Measurements from ENCODE around the gene ASB11.
"Not testable (repeated sequence)": the region's sequence is repeated elsewhere in the genome, so short reads cannot be mapped to it uniquely, and the experiment has no call there.

Gene ASB11, protein sequence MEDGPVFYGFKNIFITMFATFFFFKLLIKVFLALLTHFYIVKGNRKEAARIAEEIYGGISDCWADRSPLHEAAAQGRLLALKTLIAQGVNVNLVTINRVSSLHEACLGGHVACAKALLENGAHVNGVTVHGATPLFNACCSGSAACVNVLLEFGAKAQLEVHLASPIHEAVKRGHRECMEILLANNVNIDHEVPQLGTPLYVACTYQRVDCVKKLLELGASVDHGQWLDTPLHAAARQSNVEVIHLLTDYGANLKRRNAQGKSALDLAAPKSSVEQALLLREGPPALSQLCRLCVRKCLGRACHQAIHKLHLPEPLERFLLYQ

DNA sequence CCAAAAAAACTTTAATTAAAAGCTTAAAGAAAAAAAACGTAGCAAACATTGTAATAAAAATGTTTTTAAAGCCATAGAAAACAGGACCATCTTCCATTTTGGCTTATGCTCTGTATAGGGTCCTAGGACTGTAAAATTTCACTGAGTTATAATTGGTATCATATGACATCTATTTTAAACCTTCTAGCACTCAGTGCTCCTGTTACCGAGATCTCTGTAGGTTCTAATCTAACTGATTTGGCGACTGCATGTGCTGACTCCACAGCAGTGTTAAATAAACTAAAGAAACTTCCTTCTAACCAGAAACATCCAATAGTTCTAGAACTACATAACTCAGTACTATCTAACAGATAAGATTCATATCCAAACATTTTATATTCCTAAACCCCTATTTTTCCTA, at the start of gene ASB11:
TSS of gene ASB11 (minus strand) at position 132 of the 400 bp plus-strand sequence. CDS start at position 97, 35 bp downstream.
- no peak for DNase-seq

DNA sequence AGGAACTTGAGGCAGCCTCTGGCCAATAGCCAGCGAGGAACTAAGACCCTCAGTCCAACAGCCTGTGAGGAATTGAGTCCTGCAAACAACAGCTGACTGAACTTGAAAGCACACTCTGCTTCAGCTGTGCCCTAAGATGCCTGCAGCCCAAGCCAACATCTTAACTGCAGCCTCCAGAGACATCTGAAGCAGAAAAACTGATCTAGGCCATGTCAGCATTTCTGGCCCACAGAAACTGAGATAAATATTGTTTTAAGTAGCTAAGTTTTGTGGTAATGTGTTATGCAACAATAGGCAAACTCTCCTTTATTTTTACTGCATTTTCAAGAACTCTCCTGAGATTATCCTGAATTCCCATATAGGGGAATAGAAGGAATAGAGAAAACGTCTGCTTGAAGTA, 44.3 kb upstream of the ASB11 start:
- DNase-seq, result no peak

DNA sequence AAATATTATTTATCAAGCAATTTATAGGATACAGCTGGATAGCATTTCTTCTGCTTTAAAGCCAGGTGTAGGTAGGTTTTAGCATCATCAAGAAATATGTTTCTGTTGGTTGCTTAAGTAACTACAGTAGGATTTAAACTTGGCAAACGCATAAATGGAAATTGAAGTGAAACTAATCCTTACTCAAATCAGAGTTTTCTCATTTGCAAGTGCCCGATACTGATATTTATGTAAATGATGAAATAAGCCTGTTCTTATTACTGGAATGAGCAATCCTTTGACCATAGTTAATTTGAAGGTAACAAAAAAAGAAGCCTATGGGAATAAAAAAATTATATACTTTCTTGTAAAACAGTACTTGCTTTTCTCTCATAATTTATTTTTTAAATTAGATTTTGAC, 43.1 kb upstream of the ASB11 start:
- no peak for DNase-seq

DNA sequence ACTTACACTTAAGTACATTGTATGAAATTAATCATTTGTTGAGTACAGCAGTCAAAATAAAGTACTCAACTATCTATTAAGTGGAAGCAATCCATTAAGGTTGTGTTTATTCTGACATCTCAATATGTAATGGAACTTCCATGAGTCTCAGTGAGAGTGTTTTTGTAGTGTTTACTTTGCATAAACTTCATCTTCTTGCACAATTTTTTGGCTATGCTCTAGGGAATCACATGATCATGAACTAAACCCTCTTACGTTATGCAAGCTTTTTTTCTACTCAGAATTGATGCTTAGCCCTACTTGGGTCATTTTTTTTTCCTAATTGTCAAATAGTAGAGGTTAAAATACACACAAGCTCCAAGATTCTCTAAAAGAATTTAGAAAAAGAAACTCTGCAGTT, 41.0 kb upstream of the ASB11 start:
- no peak for DNase-seq

DNA sequence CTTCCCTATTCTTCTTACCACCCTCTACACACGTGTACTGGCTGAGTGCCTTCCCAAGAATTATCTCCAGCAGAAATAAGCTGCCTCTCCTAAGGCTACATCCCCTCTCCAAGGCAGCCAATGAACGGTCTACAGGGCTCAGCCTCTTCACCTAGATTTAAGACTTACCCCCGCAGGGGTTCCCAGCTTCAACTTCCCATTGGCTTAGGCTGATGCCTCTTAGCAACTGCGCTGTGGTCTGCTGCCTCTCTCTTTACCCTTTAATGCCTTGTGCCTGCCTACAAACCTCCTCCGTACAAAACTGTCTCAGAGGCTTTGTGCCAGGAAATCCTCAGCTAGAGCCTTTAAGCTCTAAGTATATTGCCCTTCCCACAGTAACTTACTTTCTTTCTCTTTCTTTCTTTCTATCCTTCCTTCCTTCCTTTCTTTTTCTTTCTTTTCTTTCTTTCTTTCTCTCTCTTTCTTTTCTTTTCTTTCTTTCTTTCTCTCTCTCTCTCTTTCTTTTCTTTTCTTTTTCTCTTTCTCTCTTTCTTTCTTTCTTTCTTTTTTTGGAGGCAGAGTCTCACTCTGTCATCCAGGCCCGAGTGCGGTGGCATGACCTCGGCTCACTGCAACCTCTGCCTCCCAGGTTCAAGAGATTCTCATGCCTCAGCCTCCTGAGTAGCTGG, 35.0 kb upstream of the ASB11 start:
- DNase-seq, result no peak

DNA sequence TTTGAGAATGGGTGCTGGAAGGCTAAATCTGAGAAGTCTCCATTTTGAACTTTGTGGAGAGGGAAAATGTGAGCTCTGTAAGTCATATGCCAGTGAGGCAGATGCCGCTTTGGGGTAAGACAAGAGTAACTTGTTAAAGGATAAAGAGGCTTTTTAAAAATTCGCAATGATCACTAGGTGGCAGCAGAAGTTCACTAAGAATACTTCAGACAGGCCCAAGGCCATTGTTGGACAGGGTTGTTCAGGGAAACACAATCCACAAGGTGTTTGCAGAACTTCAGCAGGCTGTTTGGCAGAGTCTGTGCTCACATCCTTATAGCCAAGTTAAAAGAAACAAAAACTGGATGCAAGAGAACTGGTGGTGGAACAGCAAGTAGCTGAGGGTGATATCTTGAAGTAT, 33.6 kb upstream of the ASB11 start:
- DNase-seq, result peak; percentile 84

DNA sequence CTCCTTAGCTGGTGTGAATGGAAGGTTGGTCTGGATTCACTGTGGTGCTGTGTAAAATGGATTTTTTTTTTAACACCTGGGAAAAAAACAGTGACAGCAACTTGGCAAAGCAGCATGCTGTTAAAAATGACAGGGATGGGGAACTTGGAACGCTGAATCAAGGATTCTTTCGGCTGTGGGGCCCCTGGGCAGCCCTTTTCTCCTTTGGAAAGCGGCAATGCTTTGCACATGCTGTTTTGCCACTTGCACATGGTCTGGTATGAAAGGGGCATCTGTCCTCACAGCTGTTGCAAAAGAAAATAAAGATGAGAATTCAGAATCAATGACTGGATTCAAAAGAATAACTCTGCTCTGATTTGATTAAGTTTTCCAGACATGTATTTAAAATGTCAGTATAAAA, 30.5 kb upstream of the ASB11 start:
- DNase-seq, result peak; percentile 19

DNA sequence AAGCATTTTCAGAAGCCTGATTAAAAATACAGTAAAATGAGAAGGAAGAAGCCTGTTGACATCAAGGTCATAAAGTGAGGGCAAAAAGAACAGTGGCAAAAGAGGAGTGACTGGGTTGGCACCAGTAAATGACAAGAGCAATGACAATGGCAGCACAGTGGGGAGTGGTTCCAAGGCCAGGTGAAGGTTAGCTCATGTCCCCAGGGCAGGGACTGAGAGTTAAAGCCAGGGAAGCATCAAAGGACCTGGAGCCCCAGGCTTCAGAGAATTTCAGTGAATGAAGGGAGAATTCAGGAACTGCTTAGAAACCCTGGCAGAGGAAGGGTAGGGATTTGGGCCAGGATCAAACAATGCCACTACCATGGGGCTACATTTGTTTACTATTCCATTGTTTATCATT, 28.7 kb upstream of the ASB11 start:
- DNase-seq, result no peak

DNA sequence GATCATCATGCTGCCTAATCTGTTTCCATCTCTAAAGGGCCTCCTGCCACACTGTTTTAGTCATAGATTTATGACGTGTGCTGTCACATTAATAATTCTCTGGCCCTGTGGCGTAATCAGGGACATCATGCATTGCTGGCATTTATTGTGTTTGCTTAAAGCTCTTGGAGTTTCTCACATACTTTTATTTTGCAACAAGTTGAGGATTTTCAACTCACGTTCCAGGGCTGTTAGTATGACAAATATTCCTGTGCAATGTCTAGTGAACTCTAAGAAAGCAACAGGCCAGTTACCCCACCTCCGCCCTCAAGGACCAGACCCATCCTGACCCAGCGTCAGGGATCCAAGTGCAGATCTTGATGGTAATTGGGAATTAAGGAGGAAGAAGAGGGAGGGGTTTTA, 27.6 kb upstream of the ASB11 start:
- peak; percentile 17 for DNase-seq

DNA sequence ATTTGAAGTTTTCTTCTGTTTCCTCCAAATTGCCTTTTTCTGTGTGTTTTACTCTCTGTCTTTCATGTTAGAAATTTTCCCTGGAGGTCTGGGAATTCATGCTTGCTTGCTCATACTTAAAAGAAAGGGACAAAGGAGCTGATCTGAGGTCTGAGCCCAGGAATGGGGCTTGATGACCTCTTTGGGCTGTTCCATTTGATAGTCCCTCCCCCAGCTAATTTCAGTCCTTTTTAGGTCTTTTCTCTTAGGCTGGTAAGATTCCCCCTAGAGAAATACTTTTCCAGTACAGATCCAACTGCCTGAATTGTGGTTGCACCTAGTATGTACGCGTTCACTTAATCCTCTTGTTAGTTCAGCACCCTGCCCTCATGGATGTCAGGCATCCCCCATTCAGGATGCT, 25.4 kb upstream of the ASB11 start:
- DNase-seq, result peak; percentile 38

DNA sequence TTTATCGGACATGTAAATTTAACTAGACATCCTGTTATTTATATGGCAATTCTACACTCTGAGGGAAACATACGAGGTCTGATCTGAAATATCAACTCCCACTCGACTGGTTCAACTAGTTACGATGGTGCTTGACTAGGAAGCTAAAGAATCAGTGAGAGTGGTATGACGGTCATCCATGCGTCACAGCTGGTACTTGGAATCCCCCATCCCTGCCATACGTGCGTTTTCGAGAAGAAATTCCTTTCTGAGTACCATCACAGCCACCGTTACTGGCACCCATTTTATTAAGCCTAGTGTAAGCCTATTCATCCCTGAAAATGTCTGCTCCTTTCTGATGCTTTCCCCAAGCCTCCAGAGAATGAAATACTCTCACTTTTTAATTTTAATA, 20.6 kb upstream of the ASB11 start:
- peak; percentile 71 for DNase-seq

DNA sequence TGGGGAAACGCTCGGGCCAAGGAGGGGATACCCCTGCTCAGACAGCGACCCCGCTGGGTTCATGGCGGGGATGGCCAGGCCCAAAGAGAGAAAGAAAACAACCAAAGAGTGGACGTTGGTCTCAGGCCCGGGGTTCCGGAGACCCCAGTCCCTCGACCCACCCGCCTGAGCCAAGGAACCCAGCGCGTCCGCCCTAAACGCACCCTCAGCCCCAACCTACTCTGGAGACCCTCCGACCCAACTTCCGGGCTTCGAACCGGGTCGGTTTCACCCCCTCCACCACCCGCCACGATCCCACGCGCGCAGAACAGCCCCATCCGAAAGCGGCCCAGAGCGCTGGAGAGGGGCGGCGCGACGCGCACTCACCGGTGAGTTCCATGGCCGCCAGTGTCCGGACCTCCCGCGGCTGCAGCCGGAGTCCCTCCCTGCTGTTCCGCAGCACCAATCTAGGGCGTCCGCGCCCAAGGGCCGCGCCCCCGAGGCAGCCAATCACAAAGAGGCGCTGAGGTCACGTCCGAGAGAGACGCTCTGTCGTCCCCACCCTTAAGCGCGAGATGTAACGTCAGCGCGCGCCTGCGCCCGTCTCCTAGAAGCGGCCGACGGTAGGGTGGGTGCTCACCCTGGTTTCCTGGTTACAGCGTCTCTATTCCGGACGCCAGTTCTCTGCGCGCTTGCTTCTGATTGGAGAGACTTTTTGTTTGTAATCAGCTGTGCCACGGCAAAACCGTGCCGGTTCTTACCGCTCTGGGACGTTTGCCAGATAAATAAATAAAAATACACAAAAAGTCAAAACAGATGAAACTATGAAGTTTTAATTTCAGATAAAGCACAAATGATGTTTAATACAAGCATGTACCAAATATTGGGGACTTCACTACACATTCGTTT, 19.9 kb upstream of the ASB11 start, which contains the start of gene PIGA:
TSS of gene PIGA (minus strand) at position 389 of the 888 bp plus-strand sequence. CDS start 3,593 bp downstream, outside the sequence.
- peak; percentile 96 for DNase-seq

DNA sequence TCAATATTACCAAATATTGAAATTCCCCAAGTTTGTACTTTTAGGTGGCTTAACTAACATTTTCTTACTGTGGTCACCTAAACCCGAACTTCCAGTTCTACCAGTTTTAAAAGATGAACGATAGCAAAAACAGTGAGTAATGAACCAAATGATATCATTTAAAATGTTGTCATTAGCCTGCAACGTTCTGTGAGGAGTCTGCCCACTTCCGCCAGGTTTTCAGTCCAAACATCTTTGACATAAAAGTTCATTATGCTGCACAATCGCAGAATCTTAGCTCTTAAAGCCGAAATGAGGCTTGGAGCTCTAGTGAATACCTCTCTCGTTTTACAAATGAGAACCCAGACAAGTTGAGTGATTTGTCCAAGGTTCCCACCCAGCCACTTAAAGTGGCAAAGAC, 19.1 kb upstream of the ASB11 start:
- no peak for DNase-seq

DNA sequence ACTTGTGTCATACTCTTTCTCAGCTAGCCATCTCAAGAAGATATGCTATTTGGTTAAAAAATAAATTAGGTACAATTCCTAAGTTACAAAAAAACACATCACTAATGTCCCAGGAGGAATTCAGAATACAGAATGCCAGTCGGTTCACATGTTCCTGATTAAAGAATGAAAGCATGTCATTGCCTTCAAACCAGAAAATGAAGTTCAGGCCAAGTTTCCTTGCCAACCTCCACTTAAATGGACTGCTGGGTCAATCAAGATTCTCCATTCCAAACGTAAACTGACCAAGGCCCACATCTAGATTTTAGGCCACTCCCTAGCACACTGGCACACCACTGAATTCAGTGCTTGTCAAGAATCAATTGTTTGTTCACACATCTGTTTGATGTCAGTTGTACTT, 13.4 kb upstream of the ASB11 start:
- DNase-seq, result no peak

DNA sequence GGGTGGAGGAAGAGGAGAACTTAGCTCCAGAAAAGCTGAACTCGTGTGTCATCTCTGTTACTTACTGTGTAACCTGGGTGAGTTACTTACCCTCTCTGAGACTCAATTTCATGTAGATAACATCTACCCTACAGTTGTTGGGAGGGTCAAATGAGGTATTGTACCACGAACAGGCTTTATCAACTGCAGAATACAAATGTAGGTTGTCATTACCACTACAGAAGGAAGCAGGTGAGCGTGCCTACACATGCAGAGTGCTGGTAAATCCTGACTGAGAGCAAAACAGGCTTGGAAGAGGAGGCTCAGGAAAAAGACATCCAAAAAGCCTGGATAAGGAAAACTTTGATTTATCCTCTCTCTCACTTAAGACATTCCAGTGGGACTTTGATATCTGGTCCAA, 12.7 kb upstream of the ASB11 start:
- DNase-seq, result no peak

DNA sequence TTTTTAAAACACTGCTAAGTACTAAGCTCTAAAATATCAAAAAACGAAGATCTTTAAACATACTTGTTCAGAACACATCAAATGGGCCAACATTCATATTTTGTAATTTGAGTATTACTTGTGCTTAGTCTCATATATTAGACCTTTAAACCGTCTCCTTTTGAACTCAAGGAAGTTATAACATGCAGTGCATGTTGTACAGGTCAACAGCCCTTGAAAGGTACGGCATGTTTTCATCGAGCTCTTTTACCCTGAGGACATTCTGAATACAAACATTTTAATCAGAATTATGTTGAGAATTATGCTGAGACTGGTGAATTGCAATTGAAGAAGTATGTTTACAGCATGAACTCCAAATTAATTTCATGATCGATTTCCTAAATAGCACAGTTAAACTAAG, 7.0 kb upstream of the ASB11 start:
- no peak for DNase-seq

DNA sequence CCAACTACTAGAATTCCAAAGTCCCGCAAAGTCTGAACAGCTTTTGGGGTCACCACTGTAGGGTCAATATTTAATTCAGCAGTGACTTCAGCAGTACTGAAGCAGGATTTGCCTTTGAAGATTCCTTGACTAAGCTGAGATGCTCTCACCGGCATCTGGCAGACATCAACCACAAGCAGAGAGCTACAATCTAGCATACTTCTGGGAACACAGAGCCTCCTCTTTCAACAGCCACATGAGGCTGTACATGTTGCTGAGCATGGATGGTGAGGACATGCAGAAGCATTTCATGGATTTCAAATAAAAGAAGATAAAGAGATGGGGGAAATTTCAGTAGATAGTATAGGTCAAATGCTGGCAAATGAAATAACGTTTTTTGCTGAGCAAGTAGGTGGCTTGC, 6.6 kb upstream of the ASB11 start:
- DNase-seq, result no peak

DNA sequence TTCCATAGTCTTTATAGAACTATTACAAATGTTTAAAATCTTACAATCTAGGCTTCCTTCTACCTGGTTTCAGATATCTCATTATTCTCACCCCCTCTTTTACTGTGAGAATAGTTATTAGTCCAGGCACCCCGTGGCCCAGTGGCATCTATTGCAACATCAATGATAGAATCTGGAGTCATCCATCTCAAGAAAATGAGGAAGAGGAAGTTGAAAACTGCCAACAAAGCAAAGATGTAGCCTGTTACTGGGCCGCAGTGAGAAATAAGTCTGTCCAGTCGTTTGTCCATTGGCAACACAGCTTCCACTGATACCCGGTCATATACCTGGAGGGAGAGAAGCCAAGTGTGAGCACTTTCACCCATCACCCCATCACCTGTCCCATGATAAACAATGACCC, 6.0 kb upstream of the ASB11 start:
- no peak for DNase-seq

DNA sequence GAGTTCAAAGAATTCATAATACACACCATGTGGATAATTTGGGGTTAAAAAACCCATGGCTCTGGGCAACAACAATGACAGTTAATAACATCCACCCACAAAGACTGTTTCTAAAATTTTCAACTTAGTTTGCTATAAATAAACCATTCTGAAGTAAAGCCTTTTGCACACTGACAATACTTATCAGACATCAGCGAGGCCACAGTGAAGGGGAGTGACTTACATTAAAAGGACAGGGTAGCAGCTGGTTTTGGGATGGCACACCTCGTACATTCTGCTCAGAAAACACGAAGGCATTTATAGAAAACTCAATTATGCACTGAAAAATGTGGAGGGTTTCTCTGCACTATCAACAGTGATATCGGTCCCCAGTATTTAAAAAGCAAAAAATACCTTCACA, 4.9 kb upstream of the ASB11 start:
- no peak for DNase-seq

DNA sequence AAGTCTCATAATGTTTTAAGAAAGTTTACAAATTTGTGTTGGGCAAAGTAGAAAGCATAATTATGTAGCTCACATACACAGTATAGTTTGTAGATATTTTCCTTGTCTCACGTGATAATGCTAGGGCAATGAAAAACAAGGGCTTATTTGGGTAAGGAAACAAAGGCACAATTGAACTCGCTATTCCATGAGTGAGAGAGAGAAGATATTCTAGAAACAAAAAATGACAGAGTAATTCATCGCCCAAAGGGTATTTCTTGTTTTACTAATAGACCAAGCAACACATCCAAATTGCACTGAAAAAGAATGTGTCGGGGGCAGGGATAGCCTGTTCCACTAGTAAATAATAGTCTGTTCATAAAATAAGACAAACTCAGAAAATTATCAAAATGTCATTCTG, 3.6 kb upstream of the ASB11 start:
- no peak for DNase-seq

DNA sequence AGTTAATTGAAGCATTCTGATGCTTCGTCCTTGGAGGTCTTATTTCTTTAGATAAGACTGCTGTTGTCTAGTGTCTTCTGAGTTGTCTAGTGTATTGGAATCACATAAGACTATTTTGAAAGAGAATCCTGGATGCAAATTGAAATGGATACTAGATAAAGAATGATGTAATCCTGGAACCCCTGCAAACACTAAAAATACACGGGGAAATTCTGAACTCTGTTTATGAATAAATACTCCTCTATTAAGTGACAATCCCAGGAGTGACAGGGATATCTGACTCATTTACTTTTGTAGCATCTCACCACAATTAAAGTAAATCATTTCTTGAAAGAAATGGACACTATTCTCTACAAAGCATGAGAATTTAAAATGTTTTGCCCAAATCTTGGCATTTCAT, 968 bp downstream of the ASB11 start:
- no peak for DNase-seq

DNA sequence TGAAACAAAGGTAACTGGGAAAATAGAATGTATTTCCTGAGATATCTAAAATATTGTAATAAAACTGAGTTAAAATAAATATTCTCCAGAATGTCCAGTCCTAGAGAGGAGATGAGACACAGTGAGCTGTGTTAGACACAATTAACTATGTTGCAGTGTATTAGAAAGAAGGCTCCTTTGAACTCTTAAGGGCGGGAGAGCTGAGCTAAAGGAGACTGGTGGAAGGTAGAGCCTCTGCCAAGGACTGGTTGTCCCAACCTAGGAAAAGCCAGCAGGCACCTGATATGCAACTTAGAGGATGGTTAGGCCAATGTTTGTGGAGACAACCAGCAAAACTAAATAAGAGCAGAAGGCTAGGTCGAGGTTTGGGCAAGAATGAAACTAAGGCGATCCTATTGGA, 4.3 kb downstream of the ASB11 start:
- no peak for DNase-seq

DNA sequence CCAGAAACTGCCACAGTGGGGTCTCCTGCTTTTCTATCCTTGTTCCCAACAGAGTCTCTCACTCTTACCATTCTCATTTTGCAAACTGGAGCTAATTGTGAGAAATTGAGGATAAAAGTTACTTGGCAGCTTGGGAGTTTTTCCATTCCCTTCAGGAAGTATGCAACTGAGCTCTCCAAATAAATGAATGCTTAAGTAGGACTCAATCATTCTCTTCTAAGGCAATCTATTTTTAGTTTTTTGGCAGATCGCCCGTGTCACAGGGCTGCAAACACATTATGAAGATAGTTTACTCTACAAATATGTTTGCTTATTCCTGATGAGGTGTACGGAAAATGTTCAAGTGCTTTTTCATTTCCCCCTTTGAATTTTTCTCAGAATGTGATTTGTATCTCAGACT, 5.3 kb downstream of the ASB11 start:
- peak; percentile 46 for DNase-seq

DNA sequence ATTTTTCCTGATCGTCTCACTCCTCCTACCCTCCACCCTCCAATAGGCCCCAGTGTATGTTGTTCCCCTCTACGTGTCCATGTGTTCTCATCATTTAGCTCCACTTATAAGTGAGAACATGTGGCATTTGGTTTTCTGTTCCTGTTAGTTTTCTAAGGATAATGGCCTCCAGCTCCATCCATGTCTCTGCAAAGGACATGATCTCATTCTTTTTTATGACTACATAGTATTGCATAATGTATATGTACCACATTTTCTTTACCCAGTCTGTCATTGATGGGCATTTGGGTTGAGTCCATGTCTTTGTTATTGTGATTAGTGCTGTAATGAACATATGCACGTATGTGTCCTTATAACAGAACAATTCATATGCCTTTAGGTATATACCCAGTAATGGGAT, 9.5 kb downstream of the ASB11 start:
- not testable (repeated sequence) for DNase-seq
